ENCODE measurements around the gene FAM167B.

The FAM167B gene

GRCh38 chr1:32246888-32247273 lies at the start of gene FAM167B:
Gene FAM167B, plus strand, starts transcription at chr1:32247222. Its CDS starts 200 bp downstream, at chr1:32247422.
- DNase-seq (ENCODE audit: low read depth) = peak; percentile 94
- no peak within 1 kb of the TSS for H3K4me3 ChIP-seq (ENCODE audit: low read length)
- TF ChIP-seq CTCF (conservative IDR thresholded peaks at IDR 0.05; ENCODE audit: low read length) = peak; percentile 7; the same call in 1 of the 2 replicates

- H3K4me3 ChIP-seq (ENCODE audit: low read length) = no peak overlapping the region
- TF ChIP-seq CTCF (conservative IDR thresholded peaks at IDR 0.05; ENCODE audit: low read length) = no peak
- DNase-seq (ENCODE audit: low read depth) = no peak
Measured at GRCh38 chr1:32197837-32198236, 49.2 kb upstream of the FAM167B start.

- no peak overlapping the region for H3K4me3 ChIP-seq (ENCODE audit: low read length)
- no peak for TF ChIP-seq CTCF (conservative IDR thresholded peaks at IDR 0.05; ENCODE audit: low read length)
- DNase-seq (ENCODE audit: low read depth) = no peak
Measured at GRCh38 chr1:32198237-32199042, 48.6 kb upstream of the FAM167B start.

- no peak overlapping the region for H3K4me3 ChIP-seq (ENCODE audit: low read length)
- no peak for TF ChIP-seq CTCF (conservative IDR thresholded peaks at IDR 0.05; ENCODE audit: low read length)
- DNase-seq (ENCODE audit: low read depth) = no peak
Measured at GRCh38 chr1:32199043-32199716, 47.8 kb upstream of the FAM167B start.

GRCh38 chr1:32199717-32200072 lies 47.3 kb upstream of the FAM167B start:
- no peak for TF ChIP-seq CTCF (conservative IDR thresholded peaks at IDR 0.05; ENCODE audit: low read length)
- no peak for DNase-seq (ENCODE audit: low read depth)
- peak overlapping the region; percentile 83 for H3K4me3 ChIP-seq (ENCODE audit: low read length)

- no peak for TF ChIP-seq CTCF (conservative IDR thresholded peaks at IDR 0.05; ENCODE audit: low read length)
- DNase-seq (ENCODE audit: low read depth) = peak; percentile 70
- H3K4me3 ChIP-seq (ENCODE audit: low read length) = peak within 1 kb of the TSS; percentile 83
Measured at GRCh38 chr1:32200226-32201010, 46.6 kb upstream of the FAM167B start, which contains the start of gene CCDC28B. Gene CCDC28B, plus strand, starts transcription at chr1:32200595. Its CDS starts 1,341 bp downstream, at chr1:32201936.
